ENCODE measurements around the gene STOX2. TPM values are rescaled to one million over a fixed set of nuclear protein-coding genes. Genes with fewer than 3 reads are reported as not detected.
"Not testable (repeated sequence)": the region's sequence is repeated elsewhere in the genome, so short reads cannot be mapped to it uniquely, and the experiment has no call there.

The STOX2 gene
- total RNA-seq, 1 donor from 2014 or later: 8.5 TPM

DNA sequence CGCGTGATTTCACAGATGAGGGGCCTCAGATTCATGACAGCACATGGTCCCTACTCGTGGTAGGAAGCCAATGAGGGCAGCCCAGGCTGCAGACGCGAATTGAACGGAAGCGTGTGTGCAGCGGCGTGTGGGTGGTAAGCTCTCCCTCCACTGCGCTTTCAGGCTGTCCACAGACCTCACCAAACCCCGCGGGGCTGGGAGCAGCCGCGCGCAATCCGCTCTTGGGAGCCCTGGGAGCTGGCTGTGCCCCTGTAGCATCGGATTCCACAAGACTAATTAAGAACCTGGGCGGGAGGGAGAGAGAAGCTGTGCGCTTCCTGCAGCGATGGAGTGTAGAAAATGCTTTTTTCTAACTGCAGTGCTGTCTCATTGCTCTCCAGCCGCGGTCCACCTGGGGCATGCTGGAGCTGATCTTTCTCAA is 134.9 kb downstream of the STOX2 start:
- peak; percentile 57 for ATAC-seq (ENCODE audit: poor library complexity)
- DNase-seq: no peak
- intact Hi-C loops (cut with DNase I): no loop called here

DNA sequence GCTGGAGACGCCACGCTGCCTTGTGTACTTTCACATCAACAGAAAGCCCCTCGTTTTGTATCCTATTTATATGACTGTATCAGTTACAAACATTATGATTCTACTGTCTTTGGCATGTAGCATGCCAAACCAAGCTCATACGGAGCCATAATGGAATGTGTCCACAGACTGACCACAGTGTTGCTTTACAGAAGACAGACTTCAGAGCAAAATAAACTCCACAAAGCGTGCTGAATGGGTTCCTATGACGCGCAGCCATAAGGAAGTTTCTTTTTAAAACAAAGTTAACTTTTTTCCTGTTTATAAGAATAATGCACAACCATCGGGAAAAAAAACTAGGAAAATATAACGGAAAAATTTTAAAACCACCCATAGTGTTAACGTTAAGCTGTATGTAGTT is 136.0 kb downstream of the STOX2 start:
- no peak for ATAC-seq (ENCODE audit: poor library complexity)
- intact Hi-C loops (cut with DNase I): no loop called here
- no peak for DNase-seq

DNA sequence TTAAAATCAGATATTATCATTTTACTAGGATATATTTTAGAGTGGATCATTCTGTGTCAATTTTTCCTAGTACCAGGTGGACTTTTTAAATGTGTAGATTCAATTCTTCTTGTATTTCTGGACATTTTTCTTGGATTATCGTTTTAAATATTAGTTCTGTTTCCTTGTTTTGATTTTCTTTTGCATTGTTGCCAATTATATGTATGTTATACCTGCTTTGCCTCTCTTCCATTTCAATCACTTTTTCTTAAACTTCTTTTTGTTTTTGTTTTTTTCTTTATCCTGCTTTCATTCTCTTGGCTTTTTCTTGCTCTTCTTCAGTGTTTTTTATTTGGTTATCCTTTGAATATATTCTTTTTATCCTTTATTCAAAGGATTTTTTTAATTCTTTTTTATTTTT is 141.0 kb downstream of the STOX2 start:
- DNase-seq (no peak), ATAC-seq (ENCODE audit: poor library complexity) (no peak)
- intact Hi-C loops (cut with DNase I): no loop called here

DNA sequence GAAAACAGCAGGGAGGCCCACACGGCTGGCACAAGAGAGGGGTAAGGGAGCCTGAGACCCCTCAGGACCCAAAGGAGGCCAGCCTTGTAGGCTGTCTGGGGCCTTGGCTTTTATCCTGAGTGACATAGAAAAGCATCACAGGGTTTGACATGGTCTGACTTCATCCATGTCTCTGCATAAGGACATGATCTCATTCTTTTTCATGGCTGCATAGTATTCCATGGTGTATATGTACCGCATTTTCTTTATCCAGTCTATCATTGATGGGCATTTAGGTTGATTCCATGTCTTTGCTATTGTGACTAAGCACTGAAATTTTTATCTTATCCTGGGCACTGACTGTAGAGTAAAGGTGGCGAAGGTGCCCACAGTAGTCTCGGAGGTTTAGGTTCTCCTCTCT is 146.2 kb downstream of the STOX2 start:
- ATAC-seq (ENCODE audit: poor library complexity); DNase-seq; intact Hi-C loops (cut with DNase I): not testable (repeated sequence)

DNA sequence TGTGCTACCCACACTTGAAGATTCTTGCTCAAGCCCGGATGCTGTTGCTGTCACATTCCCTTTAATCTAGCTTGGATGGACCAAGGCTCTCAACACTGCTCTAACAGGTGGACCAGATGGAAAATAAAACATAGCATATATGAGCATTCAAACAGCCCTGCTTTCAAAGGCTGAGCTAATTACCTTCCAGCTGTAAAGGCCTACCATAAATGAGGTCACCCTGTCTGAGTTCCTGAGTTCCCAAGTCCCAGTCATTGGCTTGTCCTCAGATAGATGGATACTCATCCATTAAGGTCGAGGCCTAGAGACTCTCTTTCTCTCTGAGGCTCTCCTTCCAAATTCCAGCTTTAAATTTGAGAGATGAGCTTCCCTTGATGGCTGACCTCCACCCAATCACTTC is 147.5 kb downstream of the STOX2 start:
- ATAC-seq (ENCODE audit: poor library complexity) (no peak), DNase-seq (no peak)
- intact Hi-C loops (cut with DNase I): no loop called here

DNA sequence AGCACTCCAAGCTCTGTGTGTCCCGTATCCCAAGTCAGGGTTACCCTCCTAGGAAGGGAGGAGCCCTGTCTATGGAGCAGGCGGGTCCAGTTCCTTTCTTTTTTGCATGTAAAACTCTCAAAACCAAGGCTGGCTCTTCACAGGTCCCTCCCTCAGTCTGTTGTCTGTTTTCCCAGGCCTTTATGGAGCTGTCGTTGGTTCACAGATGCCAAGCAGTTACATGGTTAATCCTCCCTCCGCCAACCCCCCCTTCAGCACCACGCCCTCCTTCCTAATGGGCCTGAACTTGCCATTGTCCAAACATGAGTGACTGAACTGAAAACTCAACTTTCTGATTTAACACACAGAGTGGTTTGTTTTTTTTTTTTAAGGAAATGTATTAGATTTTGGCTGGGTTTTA is 148.3 kb downstream of the STOX2 start:
- DNase-seq (no peak), ATAC-seq (ENCODE audit: poor library complexity) (no peak)
- intact Hi-C loops (cut with DNase I): no loop called here

DNA sequence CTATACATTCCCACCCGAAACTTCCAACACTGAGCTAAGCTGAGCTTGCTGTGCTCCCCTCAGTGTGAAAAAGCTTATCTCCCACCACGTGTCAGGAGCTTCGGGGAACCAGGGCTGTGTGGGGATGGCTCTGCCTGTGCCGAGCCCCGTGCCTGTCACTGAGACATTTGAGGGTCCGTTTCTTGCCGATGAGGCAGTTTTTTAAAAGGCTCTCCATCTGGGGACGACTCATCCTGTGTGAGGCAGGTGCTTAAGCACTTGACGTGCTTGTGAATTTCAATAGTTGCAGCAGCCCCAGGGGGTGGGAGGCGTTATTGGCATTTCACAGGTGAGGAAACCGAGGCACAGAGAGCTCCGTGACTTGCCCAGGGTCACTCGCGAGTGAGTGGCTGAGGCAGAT is 151.8 kb downstream of the STOX2 start:
- ATAC-seq (ENCODE audit: poor library complexity) (no peak), DNase-seq (no peak)
- intact Hi-C loops (cut with DNase I): no loop called here

DNA sequence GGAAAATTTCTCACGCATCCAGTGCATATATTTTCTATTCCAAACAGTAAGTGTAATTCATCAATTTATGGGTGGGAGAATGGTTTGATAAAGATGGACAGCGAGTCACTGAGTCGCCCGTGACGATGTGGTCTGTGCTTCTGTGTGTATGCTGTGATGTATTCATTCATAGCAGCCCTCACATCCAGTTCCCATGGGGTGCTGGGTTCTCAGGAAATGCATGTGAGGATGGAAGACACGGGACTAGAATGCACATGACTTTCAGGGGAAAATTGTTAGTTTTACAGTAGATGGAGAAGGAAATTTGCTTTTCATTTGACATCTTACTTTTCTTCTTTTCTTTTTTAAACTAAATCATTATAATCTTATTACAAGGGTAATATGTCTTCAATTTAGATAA is 152.9 kb downstream of the STOX2 start:
- ATAC-seq (ENCODE audit: poor library complexity) (no peak), DNase-seq (no peak)
- intact Hi-C loops (cut with DNase I): no loop called here

DNA sequence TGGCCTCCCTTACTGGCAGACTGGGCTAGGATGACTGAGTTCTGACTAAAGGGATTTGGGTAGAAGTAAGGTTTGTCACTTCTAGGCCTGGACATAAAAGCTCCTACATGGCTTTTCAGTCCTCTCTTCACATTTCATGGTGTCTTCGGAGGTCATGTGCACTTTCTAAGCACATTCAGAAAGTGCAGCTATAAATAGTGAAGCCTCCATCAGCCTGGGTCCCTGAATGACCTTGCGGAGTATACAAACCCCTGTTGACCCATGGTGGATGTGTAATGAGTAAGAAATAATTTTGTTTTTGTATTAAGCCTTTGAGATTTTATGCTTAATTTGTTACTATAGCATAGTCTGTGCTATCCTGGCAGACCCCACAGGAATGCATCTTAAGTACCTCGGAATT is 154.0 kb downstream of the STOX2 start:
- ATAC-seq (ENCODE audit: poor library complexity) (peak; percentile 68), DNase-seq (no peak)
- intact Hi-C loops (cut with DNase I): no loop called here

DNA sequence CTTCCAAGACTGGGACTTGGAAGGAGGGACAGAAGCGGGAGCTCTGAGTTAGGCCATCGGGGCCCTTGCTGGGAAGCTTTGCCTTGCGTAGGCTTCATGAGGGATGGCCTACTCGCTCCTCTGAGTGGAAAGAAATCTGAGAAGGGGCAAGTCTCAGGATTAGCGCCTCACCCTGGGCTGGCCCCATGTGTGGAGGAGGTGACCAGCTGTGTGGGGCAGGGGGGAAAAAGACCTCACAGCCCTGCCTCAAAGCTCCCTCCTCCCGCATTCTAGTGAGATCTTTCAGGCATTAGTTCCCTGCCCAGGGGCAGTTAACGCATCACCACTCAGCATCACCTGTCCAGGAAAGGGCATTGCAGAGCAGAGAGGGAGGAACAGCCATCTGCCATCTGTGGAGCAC is 156.5 kb downstream of the STOX2 start:
- ATAC-seq (ENCODE audit: poor library complexity): no peak
- intact Hi-C loops (cut with DNase I): no loop called here
- no peak for DNase-seq

DNA sequence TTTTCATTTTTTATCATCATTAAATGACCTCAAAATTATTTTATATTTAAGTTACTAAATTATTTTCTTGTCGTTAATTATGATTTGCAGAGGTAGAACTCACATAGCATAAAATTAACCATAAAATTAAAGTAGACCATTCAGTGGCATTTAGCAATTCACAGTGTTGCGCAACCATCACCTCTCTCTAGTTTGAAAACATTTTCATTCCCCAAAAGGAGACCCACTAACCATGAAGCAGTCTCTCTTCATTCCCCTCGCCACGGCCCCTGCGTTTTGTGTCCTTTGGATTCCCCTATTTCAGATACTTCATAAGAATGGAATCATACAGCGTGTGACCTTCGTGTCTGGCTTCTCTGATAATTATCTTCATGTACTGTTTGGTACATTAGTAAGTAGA is 157.7 kb downstream of the STOX2 start:
- ATAC-seq (ENCODE audit: poor library complexity): no peak
- DNase-seq: no peak
- intact Hi-C loops (cut with DNase I): no loop called here

DNA sequence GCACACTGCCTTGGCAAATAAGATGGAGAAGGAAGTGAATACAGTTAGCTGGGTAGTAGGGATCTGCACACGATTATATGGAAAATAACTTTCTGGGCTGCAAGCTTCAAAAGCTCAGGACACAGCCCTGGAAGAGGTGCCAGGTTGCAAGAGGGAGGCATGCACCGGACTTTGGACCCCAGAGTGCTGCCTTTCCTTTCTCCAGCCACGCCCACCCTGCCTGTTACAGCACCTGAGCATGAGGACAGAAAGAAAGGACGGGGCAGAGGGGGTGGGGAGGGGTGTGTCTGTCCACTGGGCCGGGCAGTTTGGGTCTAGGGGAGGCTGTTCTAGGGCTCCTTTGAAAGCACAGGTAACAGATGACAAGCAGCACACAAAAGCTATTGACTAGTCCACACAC is 159.8 kb downstream of the STOX2 start:
- intact Hi-C loops (cut with DNase I): no loop called here

DNA sequence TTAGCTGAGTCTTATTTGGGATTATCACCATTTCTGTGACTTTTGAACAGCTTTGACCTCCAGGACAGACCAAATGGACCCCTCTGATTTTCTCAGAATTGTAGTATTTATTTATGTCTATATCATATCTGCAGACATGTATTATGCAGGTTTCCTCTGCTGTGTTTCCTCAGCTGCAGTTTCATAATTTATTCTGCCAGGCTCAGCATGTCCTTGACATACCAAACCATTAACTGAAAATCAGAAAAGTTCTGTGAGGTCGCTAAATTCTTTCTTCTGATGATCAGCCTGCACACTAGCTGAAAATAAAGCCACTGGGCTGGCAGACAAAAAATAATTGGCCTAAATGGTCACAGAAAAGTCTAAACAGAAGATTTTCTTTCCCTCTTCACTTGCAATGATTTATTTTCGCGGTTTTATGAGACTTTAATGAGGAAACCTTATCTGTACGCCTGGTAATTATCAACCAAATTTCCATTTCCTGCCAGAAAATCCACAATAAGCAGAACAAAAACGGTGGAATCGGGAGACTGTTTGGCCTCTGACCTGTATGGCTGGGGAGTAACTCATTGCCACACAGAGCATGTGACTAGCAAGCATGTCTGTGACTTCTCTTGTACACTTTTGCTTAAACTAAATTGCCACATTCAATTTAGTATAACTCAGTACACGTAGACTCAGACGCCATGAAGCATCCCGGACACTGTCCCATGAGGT is 161.6 kb downstream of the STOX2 start:
- DNase-seq (no peak), ATAC-seq (ENCODE audit: poor library complexity) (no peak)
- intact Hi-C loops (cut with DNase I): no loop called here

More for the DNA sequence above, 159.8 kb downstream of the STOX2 start:
- ATAC-seq (ENCODE audit: poor library complexity): no peak
- no peak for DNase-seq

DNA sequence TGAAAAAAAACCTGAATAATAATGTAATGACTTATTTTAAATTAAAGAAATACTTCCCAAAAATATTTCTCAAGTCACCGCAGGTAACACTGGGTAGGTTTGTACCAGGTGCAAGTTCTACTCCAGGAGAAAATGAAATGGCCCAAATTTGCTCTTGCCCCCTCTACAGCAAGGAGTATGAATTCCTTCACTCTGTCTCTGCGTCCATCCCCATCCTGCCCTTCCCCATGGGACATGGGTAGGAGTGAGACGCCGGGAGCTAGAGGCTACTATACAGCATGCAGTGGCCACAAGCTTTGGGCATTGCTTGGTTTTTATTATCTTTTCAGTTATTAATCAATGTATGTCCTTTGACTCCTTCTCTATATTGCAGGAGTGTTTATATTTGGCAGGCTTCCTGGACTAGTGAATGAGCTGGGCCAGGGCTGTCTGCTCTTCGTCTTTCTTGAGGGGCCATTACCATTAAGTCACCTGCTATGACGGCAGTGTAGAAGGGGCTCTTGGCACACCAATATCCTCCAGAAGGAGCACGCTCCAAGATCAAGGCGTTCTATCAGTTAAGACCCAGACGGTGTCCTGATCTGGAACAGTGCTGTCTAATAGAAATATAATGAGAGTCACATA is 162.9 kb downstream of the STOX2 start:
- no peak for ATAC-seq (ENCODE audit: poor library complexity)
- intact Hi-C loops (cut with DNase I): no loop called here

More for the DNA sequence above, 162.9 kb downstream of the STOX2 start:
- no peak for DNase-seq

Other genes with a start within 250 kb of the STOX2 start
- 15.1 TPM for gene RWDD4, start 246.1 kb upstream of the STOX2 start, total RNA-seq
- 16.1 TPM for gene TRAPPC11, start 246.0 kb upstream of the STOX2 start, total RNA-seq